DND-41 (cell line): ENCODE data around the gene GMPPA.

Experiments used
- EZH2 ChIP-seq: IDR thresholded peaks from 3 replicates; pipeline ENCODE4 v1.6.1; 2012; ENCODE audit warnings: borderline replicate concordance, low read depth, mild to moderate bottlenecking, moderate library complexity, low read length, inconsistent platforms; ENCODE audit not compliant: severe bottlenecking
- TF ChIP-seq, protein P1 (sequence below): IDR thresholded peaks from 2 replicates; pipeline ENCODE4 v1.5.1; 2012; ENCODE audit warnings: borderline replicate concordance, low read length, moderate library complexity, mild to moderate bottlenecking; ENCODE audit not compliant: poor library complexity, severe bottlenecking; ENCODE audit errors: extremely low read depth

DNA sequence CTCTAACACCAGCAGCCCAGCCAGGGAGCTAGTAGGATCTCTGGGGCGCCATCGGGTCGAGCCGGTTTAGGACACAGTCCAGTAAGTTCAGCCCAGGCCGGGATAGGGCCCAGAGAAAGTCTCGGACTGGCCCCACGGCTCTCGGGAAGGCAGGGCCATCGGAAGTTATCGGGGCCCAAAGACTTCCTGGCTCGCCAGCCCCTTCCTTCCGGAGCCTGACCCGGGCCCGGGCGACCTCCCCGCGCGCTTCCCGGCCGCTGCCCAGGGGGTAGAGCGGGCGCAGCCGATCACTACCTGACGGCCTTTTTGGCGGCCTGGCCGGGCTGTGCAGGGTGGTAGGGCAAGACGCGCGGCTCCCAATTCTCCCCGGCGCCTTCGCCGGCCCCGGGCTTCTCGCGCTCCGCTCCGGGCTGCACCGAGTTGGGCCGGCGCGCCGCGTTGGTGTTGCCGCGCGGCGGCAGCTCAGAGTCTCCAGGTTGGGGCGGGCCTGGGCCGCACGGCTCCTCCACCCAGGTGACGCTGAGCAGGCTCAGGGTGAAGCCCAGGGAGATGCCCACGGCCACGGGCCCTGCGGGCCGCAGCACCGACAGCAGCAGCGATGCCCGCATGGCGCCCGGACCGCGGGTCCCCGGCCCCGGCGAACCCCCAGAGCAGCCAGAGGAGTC lies 44.4 kb downstream of the GMPPA start:
- TF ChIP-seq, protein P1, sequence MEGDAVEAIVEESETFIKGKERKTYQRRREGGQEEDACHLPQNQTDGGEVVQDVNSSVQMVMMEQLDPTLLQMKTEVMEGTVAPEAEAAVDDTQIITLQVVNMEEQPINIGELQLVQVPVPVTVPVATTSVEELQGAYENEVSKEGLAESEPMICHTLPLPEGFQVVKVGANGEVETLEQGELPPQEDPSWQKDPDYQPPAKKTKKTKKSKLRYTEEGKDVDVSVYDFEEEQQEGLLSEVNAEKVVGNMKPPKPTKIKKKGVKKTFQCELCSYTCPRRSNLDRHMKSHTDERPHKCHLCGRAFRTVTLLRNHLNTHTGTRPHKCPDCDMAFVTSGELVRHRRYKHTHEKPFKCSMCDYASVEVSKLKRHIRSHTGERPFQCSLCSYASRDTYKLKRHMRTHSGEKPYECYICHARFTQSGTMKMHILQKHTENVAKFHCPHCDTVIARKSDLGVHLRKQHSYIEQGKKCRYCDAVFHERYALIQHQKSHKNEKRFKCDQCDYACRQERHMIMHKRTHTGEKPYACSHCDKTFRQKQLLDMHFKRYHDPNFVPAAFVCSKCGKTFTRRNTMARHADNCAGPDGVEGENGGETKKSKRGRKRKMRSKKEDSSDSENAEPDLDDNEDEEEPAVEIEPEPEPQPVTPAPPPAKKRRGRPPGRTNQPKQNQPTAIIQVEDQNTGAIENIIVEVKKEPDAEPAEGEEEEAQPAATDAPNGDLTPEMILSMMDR: no peak
- TF ChIP-seq EZH2: no peak
